A673 (cell line): ENCODE measurements around the gene CACNA2D3. TPM values are rescaled to one million over a fixed set of nuclear protein-coding genes. Genes with fewer than 3 reads are reported as not detected.

Experiments
- BruUV-seq: library from RNA; stranded (reverse); fragments of 400-500 nt; replicated peaks from 2 replicates; lab custom pipeline; 2021; lab: Mats Ljungman, UMichigan
- CTCF ChIA-PET: fragments of 300-600 bp; sonication (Branson Sonifier 250); formaldehyde crosslinking; loops from one replicate; lab custom pipeline; 2022; ENCODE audit warnings: antibody characterized with exemption; lab: Charles Lee
- POLR2A ChIA-PET: fragments of 300-600 bp; sonication (Branson Sonifier 250); formaldehyde crosslinking; loops from one replicate; lab custom pipeline; 2022; ENCODE audit warnings: antibody characterized with exemption; ENCODE audit not compliant: low non-redundant PET; lab: Charles Lee
- DNase-seq: peaks from one replicate; pipeline ENCODE4 v3.0.0-alpha.2; 2015; ENCODE audit warnings: low spot score
- H3K27ac ChIP-seq: fragments of 200-600 bp; sonication (generic); 2 replicates; pipeline ENCODE4 v1.5.1; 2016; ENCODE audit warnings: mixed run types, low read depth, mild to moderate bottlenecking, mixed read lengths, antibody characterized with exemption, low read length; ENCODE audit not compliant: poor library complexity, severe bottlenecking
- H3K27me3 ChIP-seq: fragments of 200-600 bp; sonication (generic); replicated peaks from 2 replicates; pipeline ENCODE4 v1.6.1; 2017; ENCODE audit warnings: mixed run types, low read depth, mild to moderate bottlenecking, mixed read lengths, antibody characterized with exemption, low read length; ENCODE audit not compliant: insufficient read depth, poor library complexity
- H3K36me3 ChIP-seq: fragments of 200-600 bp; sonication (generic); 2 replicates; pipeline ENCODE4 v1.6.1; 2016; ENCODE audit warnings: mixed run types, mild to moderate bottlenecking, mixed read lengths, antibody characterized with exemption, low read length; ENCODE audit not compliant: insufficient read depth, poor library complexity, severe bottlenecking
- H3K4me1 ChIP-seq: fragments of 200-600 bp; sonication (generic); 2 replicates; pipeline ENCODE4 v1.6.1; 2017; ENCODE audit warnings: mixed run types, mild to moderate bottlenecking, mixed read lengths, antibody characterized with exemption, low read length; ENCODE audit not compliant: insufficient read depth, poor library complexity, severe bottlenecking
- H3K4me3 ChIP-seq: fragments of 200-600 bp; sonication (generic); 2 replicates; pipeline ENCODE4 v1.5.1; 2016; ENCODE audit warnings: low read depth, mixed run types, mild to moderate bottlenecking, mixed read lengths, low read length; ENCODE audit not compliant: poor library complexity, severe bottlenecking
- H3K9me3 ChIP-seq: fragments of 200-600 bp; sonication (generic); 2 replicates; pipeline ENCODE4 v1.6.1; 2016; ENCODE audit warnings: mixed run types, low read depth, mild to moderate bottlenecking, mixed read lengths, antibody characterized with exemption, low read length; ENCODE audit not compliant: poor library complexity, severe bottlenecking
- EZH2 ChIP-seq: fragments of 200-600 bp; sonication (generic); IDR thresholded peaks from 2 replicates; pipeline ENCODE4 v1.6.1; 2017; ENCODE audit warnings: borderline replicate concordance, low read depth, mild to moderate bottlenecking, mixed read lengths, antibody characterized with exemption, low read length; ENCODE audit not compliant: poor library complexity, severe bottlenecking
- intact Hi-C: fragments of 100-400 bp; cut with micrococcal nuclease; formaldehyde crosslinking; loops from one replicate; pipeline ENCODE4 v1.10.0; 2022; ENCODE audit not compliant: unreplicated experiment
- total RNA-seq: library from RNA; stranded (reverse); gene quantifications from 2 replicates; pipeline ENCODE4 v1.2.3, GENCODE V29; 2021
- TF ChIP-seq, protein P1 (sequence below): fragments of 300-800, 200-600 bp; sonication (generic); conservative IDR thresholded peaks from 2 replicates; pipeline ENCODE4 v1.5.1; 2017; ENCODE audit warnings: low read depth, mild to moderate bottlenecking, antibody characterized with exemption, low read length, moderate library complexity, mixed read lengths

Gene CACNA2D3
- total RNA-seq, 1 experiment from 2014 or later: not detected

DNA sequence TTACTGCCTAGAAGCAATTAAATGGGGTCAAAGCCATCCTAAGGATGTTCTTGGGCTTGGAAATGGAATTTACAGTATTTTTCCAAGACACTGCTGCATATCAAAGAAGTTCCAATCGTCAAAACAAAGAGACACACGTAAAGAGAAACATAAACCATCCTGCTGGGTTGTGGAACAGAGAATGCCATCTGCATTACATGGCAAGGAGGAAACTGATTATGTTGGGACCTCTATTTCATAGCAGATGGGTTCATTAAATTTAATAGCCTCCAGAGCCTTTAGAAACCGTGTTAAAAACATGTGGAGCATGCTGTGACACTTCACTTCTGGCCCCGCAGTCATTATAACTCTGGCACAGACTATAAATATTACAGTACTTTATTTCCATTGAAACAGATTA, 650.9 kb downstream of the CACNA2D3 start:
- CTCF ChIA-PET: no interaction called here
- H3K27me3 ChIP-seq: no peaks in the 10 kb centered on the region
- no peak overlapping the region for H3K27ac ChIP-seq
- no TSS peak for BruUV-seq
- intact Hi-C loops: no loop called here
- TF ChIP-seq, protein P1, sequence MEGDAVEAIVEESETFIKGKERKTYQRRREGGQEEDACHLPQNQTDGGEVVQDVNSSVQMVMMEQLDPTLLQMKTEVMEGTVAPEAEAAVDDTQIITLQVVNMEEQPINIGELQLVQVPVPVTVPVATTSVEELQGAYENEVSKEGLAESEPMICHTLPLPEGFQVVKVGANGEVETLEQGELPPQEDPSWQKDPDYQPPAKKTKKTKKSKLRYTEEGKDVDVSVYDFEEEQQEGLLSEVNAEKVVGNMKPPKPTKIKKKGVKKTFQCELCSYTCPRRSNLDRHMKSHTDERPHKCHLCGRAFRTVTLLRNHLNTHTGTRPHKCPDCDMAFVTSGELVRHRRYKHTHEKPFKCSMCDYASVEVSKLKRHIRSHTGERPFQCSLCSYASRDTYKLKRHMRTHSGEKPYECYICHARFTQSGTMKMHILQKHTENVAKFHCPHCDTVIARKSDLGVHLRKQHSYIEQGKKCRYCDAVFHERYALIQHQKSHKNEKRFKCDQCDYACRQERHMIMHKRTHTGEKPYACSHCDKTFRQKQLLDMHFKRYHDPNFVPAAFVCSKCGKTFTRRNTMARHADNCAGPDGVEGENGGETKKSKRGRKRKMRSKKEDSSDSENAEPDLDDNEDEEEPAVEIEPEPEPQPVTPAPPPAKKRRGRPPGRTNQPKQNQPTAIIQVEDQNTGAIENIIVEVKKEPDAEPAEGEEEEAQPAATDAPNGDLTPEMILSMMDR: no peak
- TF ChIP-seq EZH2: no peak
- H3K4me1 ChIP-seq: no peaks in the 10 kb centered on the region
- no peak overlapping the region for H3K4me3 ChIP-seq
- H3K36me3 ChIP-seq: no peaks in the 10 kb centered on the region
- no peak for DNase-seq
- no peaks in the 10 kb centered on the region for H3K9me3 ChIP-seq
- POLR2A ChIA-PET: no interaction called here

GRCh38 chr3:54776601-54777000, 654.2 kb downstream of the CACNA2D3 start:
- Histone ChIP-seq H3K27me3 (no peaks in the 10 kb centered on the region), H3K36me3 (no peaks in the 10 kb centered on the region), H3K4me3 (no peak overlapping the region), H3K27ac (no peak overlapping the region), H3K4me1 (no peaks in the 10 kb centered on the region), H3K9me3 (no peaks in the 10 kb centered on the region)
- no TSS peak for BruUV-seq
- intact Hi-C loops: no loop called here
- POLR2A ChIA-PET: no interaction called here
- no peak for DNase-seq
- TF ChIP-seq EZH2: no peak
- TF ChIP-seq, protein P1: no peak
- CTCF ChIA-PET: no interaction called here

GRCh38 chr3:54777141-54777540, 654.8 kb downstream of the CACNA2D3 start:
- no peaks in the 10 kb centered on the region for H3K36me3 ChIP-seq
- H3K9me3 ChIP-seq: no peaks in the 10 kb centered on the region
- no TSS peak for BruUV-seq
- H3K4me3 ChIP-seq: no peak overlapping the region
- no peak overlapping the region for H3K27ac ChIP-seq
- POLR2A ChIA-PET: no interaction called here
- no peak for DNase-seq
- no peaks in the 10 kb centered on the region for H3K27me3 ChIP-seq
- no peak for TF ChIP-seq EZH2
- TF ChIP-seq, protein P1: no peak
- intact Hi-C loops: no loop called here
- no peaks in the 10 kb centered on the region for H3K4me1 ChIP-seq
- CTCF ChIA-PET: no interaction called here
